MCF 10A (cell line): ENCODE measurements around the gene NPC2. TPM values are rescaled to one million over a fixed set of nuclear protein-coding genes. Genes with fewer than 3 reads are reported as not detected.

Source experiments
- BruUV-seq: library from RNA; stranded (reverse); fragments of 400-500 nt; replicated peaks from 2 replicates; lab custom pipeline; 2021; lab: Mats Ljungman, UMichigan
- CTCF ChIA-PET: fragments of 300-600 bp; sonication (Branson Sonifier 250); formaldehyde crosslinking; extraction: SDS; loops from one replicate; lab custom pipeline; 2021; ENCODE audit warnings: antibody characterized with exemption, inconsistent platforms; lab: Yijun Ruan, JAX
- POLR2A ChIA-PET: fragments of 300-600, 350-650 bp; sonication (Branson Sonifier 250); formaldehyde crosslinking; extraction: SDS; loops from one replicate; lab custom pipeline; 2020; ENCODE audit warnings: antibody characterized with exemption, inconsistent platforms; lab: Yijun Ruan, JAX
- DNase-seq: peaks from one replicate; pipeline ENCODE4 v3.0.0-alpha.2; 2018; ENCODE audit not compliant: unreplicated experiment
- H3K27ac Mint-ChIP-seq: one replicate; pipeline ENCODE4 v1.8.0; 2022; ENCODE audit warnings: mild to moderate bottlenecking, low read depth, mixed read lengths; ENCODE audit not compliant: unreplicated experiment
- H3K27me3 Mint-ChIP-seq: one replicate; pipeline ENCODE4 v1.8.0; 2022; ENCODE audit warnings: mixed read lengths; ENCODE audit not compliant: insufficient read depth, unreplicated experiment
- H3K36me3 Mint-ChIP-seq: one replicate; pipeline ENCODE4 v1.8.0; 2022; ENCODE audit warnings: mild to moderate bottlenecking, moderate library complexity, mixed read lengths; ENCODE audit not compliant: insufficient read depth, unreplicated experiment
- H3K4me1 Mint-ChIP-seq: one replicate; pipeline ENCODE4 v1.8.0; 2022; ENCODE audit warnings: mixed read lengths; ENCODE audit not compliant: insufficient read depth, unreplicated experiment
- H3K4me3 Mint-ChIP-seq: one replicate; pipeline ENCODE4 v1.8.0; 2022; ENCODE audit warnings: mild to moderate bottlenecking, moderate library complexity, mixed read lengths; ENCODE audit not compliant: unreplicated experiment
- H3K9me3 Mint-ChIP-seq: one replicate; pipeline ENCODE4 v1.8.0; 2022; ENCODE audit warnings: mixed read lengths; ENCODE audit not compliant: unreplicated experiment
- CTCF ChIP-seq: fragments of 200-600 bp; IDR thresholded peaks from one replicate; pipeline ENCODE4 v1.8.0; 2022; ENCODE audit warnings: antibody characterized with exemption, mild to moderate bottlenecking; ENCODE audit not compliant: unreplicated experiment
- intact Hi-C: fragments of 100-400 bp; cut with micrococcal nuclease; formaldehyde crosslinking; loops from 2 replicates; pipeline ENCODE4 v1.14.1; 2022
- total RNA-seq: library from RNA; stranded (reverse); gene quantifications from 2 replicates; pipeline ENCODE4 v1.2.3, GENCODE V29; 2022

NPC2 gene
- total RNA-seq, 1 experiment from 2014 or later: 128 TPM

GRCh38 chr14:74504874-74505720 is 12.0 kb upstream of the NPC2 start:
- no peak for TF ChIP-seq CTCF
- no TSS peak for BruUV-seq
- H3K9me3 Mint-ChIP-seq: no peaks in the 10 kb centered on the region
- no peak for DNase-seq
- H3K27me3 Mint-ChIP-seq: no peaks in the 10 kb centered on the region
- peaks cover 14% of the 10 kb centered on the region for H3K4me1 Mint-ChIP-seq
- ChIA-PET POLR2A (no interaction called here), CTCF (interaction anchor here (0.5 to 1.1 kb wide), 3 partner anchors 114 to 258 kb away, joined by 3 to 4 read pairs (median 4); no protein-coding TSS in a partner anchor)
- no peak overlapping the region for H3K4me3 Mint-ChIP-seq
- no peak overlapping the region for H3K27ac Mint-ChIP-seq
- intact Hi-C loops: no loop called here
- peaks cover 22% of the 10 kb centered on the region for H3K36me3 Mint-ChIP-seq

- Mint-ChIP-seq H3K4me1 (peaks cover 14% of the 10 kb centered on the region), H3K4me3 (no peak overlapping the region), H3K27me3 (no peaks in the 10 kb centered on the region), H3K9me3 (no peaks in the 10 kb centered on the region), H3K36me3 (peaks cover 22% of the 10 kb centered on the region), H3K27ac (no peak overlapping the region)
- intact Hi-C loops: no loop called here
- TF ChIP-seq CTCF: no peak
- ChIA-PET CTCF (interaction anchor here (0.8 to 1.1 kb wide), 3 partner anchors 29 to 191 kb away, joined by 3 to 4 read pairs (median 3); no protein-coding TSS in a partner anchor), POLR2A (no interaction called here)
- BruUV-seq: no TSS peak
- no peak for DNase-seq
Measured at GRCh38 chr14:74504412-74504811, 11.3 kb upstream of the NPC2 start.

- no peak for TF ChIP-seq CTCF
- Mint-ChIP-seq H3K9me3 (no peaks in the 10 kb centered on the region), H3K4me1 (peaks cover 14% of the 10 kb centered on the region), H3K4me3 (no peak overlapping the region), H3K27ac (no peak overlapping the region), H3K27me3 (no peaks in the 10 kb centered on the region), H3K36me3 (peaks cover 22% of the 10 kb centered on the region)
- ChIA-PET CTCF (interaction anchor here (0.8 to 1.1 kb wide), 5 partner anchors 29 to 190 kb away, joined by 3 to 4 read pairs (median 4); no protein-coding TSS in a partner anchor), POLR2A (no interaction called here)
- DNase-seq: no peak
- BruUV-seq: no TSS peak
- intact Hi-C loops: loop anchor here (2.0 kb wide), 1 partner anchor 105 kb away; no protein-coding TSS in a partner anchor
Measured at GRCh38 chr14:74503938-74504335, 10.8 kb upstream of the NPC2 start.

- Mint-ChIP-seq H3K4me3 (no peak overlapping the region), H3K27ac (no peak overlapping the region), H3K36me3 (peaks cover 22% of the 10 kb centered on the region), H3K9me3 (no peaks in the 10 kb centered on the region), H3K4me1 (peaks cover 14% of the 10 kb centered on the region), H3K27me3 (no peaks in the 10 kb centered on the region)
- BruUV-seq: no TSS peak
- CTCF ChIA-PET: interaction anchor here (0.6 to 1.6 kb wide), 12 partner anchors 8 to 548 kb away, joined by 3 to 5 read pairs (median 4); partner anchors contain the start of gene MLH3
- intact Hi-C loops: loop anchor here (2.0 kb wide), 1 partner anchor 105 kb away; no protein-coding TSS in a partner anchor
- DNase-seq: no peak
- no peak for TF ChIP-seq CTCF
- POLR2A ChIA-PET: interaction anchor here (1.0 kb wide), 1 partner anchor 7 kb away, joined by 4 read pairs; no protein-coding TSS in a partner anchor
Measured at GRCh38 chr14:74503291-74503937, 10.3 kb upstream of the NPC2 start.
